Caco-2 (cell line): ENCODE data around the gene LRRC75B. TPM values are rescaled to one million over a fixed set of nuclear protein-coding genes. Genes with fewer than 3 reads are reported as not detected.
A peak's percentile ranks its signal among the peaks of the same experiment; 100 is the strongest.

ENCODE experiments used
- BruUV-seq: library from RNA; stranded (reverse); fragments of 400-500 nt; replicated peaks from 2 replicates; lab custom pipeline; 2021; lab: Mats Ljungman, UMichigan
- CTCF ChIA-PET: fragments of 300-600 bp; sonication (Branson Sonifier 250); formaldehyde crosslinking; loops from one replicate; lab custom pipeline; 2022; ENCODE audit warnings: antibody characterized with exemption; lab: Charles Lee
- POLR2A ChIA-PET: fragments of 300-600 bp; sonication (Branson Sonifier 250); formaldehyde crosslinking; loops from one replicate; lab custom pipeline; 2022; ENCODE audit warnings: antibody characterized with exemption; lab: Charles Lee
- DNase-seq, 2 experiments: peaks; one replicate each; pipeline versions ENCODE4 v3.0.0 to v3.0.0-alpha.2; 2020 to 2022
- H3K27me3 ChIP-seq: replicated peaks from 2 replicates; pipeline ENCODE4 v1.6.0; 2011; ENCODE audit warnings: low read length; ENCODE audit not compliant: control insufficient read depth, insufficient read depth
- H3K36me3 ChIP-seq: 2 replicates; pipeline ENCODE4 v1.5.1; 2011; ENCODE audit warnings: low read length; ENCODE audit not compliant: control insufficient read depth, insufficient read depth
- H3K4me1 ChIP-seq: fragments of 250-450 bp; sonication (Bioruptor Pico); 2 replicates; pipeline ENCODE4 v1.5.1; 2020; ENCODE audit warnings: mild to moderate bottlenecking
- H3K4me3 ChIP-seq: 2 replicates; pipeline ENCODE4 v1.5.1; 2011; ENCODE audit warnings: low read depth, mild to moderate bottlenecking, control low read depth, low read length
- H3K9me3 ChIP-seq: fragments of 250-450 bp; sonication (Bioruptor Pico); 2 replicates; pipeline ENCODE4 v1.5.1; 2020; ENCODE audit warnings: mild to moderate bottlenecking, moderate library complexity
- H3K27ac Mint-ChIP-seq: one replicate; pipeline ENCODE4 v1.8.0; 2022; ENCODE audit warnings: mixed read lengths; ENCODE audit not compliant: unreplicated experiment
- H3K27me3 Mint-ChIP-seq: one replicate; pipeline ENCODE4 v1.8.0; 2022; ENCODE audit warnings: mixed read lengths; ENCODE audit not compliant: insufficient read depth, unreplicated experiment
- H3K36me3 Mint-ChIP-seq: one replicate; pipeline ENCODE4 v1.8.0; 2022; ENCODE audit warnings: mild to moderate bottlenecking, mixed read lengths; ENCODE audit not compliant: insufficient read depth, unreplicated experiment
- H3K4me1 Mint-ChIP-seq: one replicate; pipeline ENCODE4 v1.8.0; 2022; ENCODE audit warnings: low read depth, mixed read lengths; ENCODE audit not compliant: unreplicated experiment
- H3K4me3 Mint-ChIP-seq: one replicate; pipeline ENCODE4 v1.8.0; 2022; ENCODE audit warnings: mild to moderate bottlenecking, moderate library complexity, mixed read lengths; ENCODE audit not compliant: unreplicated experiment
- H3K9me3 Mint-ChIP-seq: one replicate; pipeline ENCODE4 v1.8.0; 2022; ENCODE audit warnings: mixed read lengths; ENCODE audit not compliant: unreplicated experiment
- CTCF ChIP-seq, 2 experiments: fragments of 200-600 bp in 1 of 2; IDR thresholded peaks; 1 replicate in 1 of 2; 2 replicates in 1 of 2; pipeline versions ENCODE4 v1.5.1 to v1.8.0; 2011 to 2022; ENCODE audit warnings: antibody characterized with exemption in 1 of 2, control low read depth in 1 of 2, inconsistent platforms in 1 of 2, low read depth in 1 of 2, low read length in 1 of 2, mild to moderate bottlenecking in 1 of 2, moderate library complexity in 1 of 2; ENCODE audit not compliant: insufficient read depth in 1 of 2, severe bottlenecking in 1 of 2, unreplicated experiment in 1 of 2
- intact Hi-C: fragments of 100-400 bp; cut with micrococcal nuclease; formaldehyde crosslinking; loops from one replicate; pipeline ENCODE4 v1.10.0; 2022; ENCODE audit not compliant: unreplicated experiment
- total RNA-seq: library from RNA; stranded (reverse); gene quantifications from 2 replicates; pipeline ENCODE4 v1.2.3, GENCODE V29; 2022

The LRRC75B gene
- total RNA-seq, 1 experiment from 2014 or later, result 20.4 TPM

- ChIA-PET CTCF (no interaction called here), POLR2A (interaction anchor here (0.7 kb wide), 1 partner anchor 12 kb away, joined by 3 read pairs; no protein-coding TSS in a partner anchor)
- Histone ChIP-seq H3K4me3 (no peak overlapping the region), H3K9me3 (no peaks in the 10 kb centered on the region), H3K27me3 (no peaks in the 10 kb centered on the region), H3K36me3 (peaks cover 15% of the 10 kb centered on the region), H3K4me1 (no peaks in the 10 kb centered on the region)
- BruUV-seq, result no TSS peak
- no peak for TF ChIP-seq CTCF (IDR thresholded peaks at IDR 0.05; ENCODE audit: insufficient read depth in 1 of 2, low read depth in 1 of 2, low read length in 1 of 2, severe bottlenecking in 1 of 2, unreplicated experiment in 1 of 2)
- H3K27ac Mint-ChIP-seq, result no peak overlapping the region
- no peak overlapping the region for H3K4me3 Mint-ChIP-seq
- no peak for DNase-seq
- intact Hi-C loops, result no loop called here
- H3K4me1 Mint-ChIP-seq, result no peaks in the 10 kb centered on the region
- no peaks in the 10 kb centered on the region for H3K27me3 Mint-ChIP-seq
- peaks cover 51% of the 10 kb centered on the region for H3K36me3 Mint-ChIP-seq
- no peaks in the 10 kb centered on the region for H3K9me3 Mint-ChIP-seq
Observed at GRCh38 chr22:24541681-24542515, 51.0 kb downstream of the LRRC75B start.

GRCh38 chr22:24540470-24540869 lies 52.4 kb downstream of the LRRC75B start:
- no peaks in the 10 kb centered on the region for H3K27me3 Mint-ChIP-seq
- H3K4me1 ChIP-seq, result peaks cover under 1% of the 10 kb centered on the region; the same call in 1 of the 2 replicates
- ChIA-PET POLR2A (interaction anchor here (0.6 kb wide), 1 partner anchor 59 kb away, joined by 3 read pairs; no protein-coding TSS in a partner anchor), CTCF (no interaction called here)
- H3K4me3 Mint-ChIP-seq, result no peak overlapping the region
- peaks cover 41% of the 10 kb centered on the region for H3K36me3 Mint-ChIP-seq
- H3K4me1 Mint-ChIP-seq, result no peaks in the 10 kb centered on the region
- intact Hi-C loops, result no loop called here
- H3K9me3 Mint-ChIP-seq, result no peaks in the 10 kb centered on the region
- H3K9me3 ChIP-seq, result no peaks in the 10 kb centered on the region
- DNase-seq, result no peak
- H3K27ac Mint-ChIP-seq, result peak overlapping the region; percentile 3
- peaks cover 13% of the 10 kb centered on the region for H3K36me3 ChIP-seq
- TF ChIP-seq CTCF (IDR thresholded peaks at IDR 0.05; ENCODE audit: insufficient read depth in 1 of 2, low read depth in 1 of 2, low read length in 1 of 2, severe bottlenecking in 1 of 2, unreplicated experiment in 1 of 2), result no peak
- BruUV-seq, result TSS peak; percentile 71
- H3K4me3 ChIP-seq, result no peak overlapping the region
- H3K27me3 ChIP-seq, result no peaks in the 10 kb centered on the region

- ChIA-PET CTCF (interaction anchor here (0.7 kb wide), 1 partner anchor 8 kb away, joined by 3 read pairs; no protein-coding TSS in a partner anchor), POLR2A (no interaction called here)
- Mint-ChIP-seq H3K9me3 (no peaks in the 10 kb centered on the region), H3K36me3 (peaks cover 10% of the 10 kb centered on the region), H3K27ac (no peak overlapping the region), H3K4me1 (peaks cover 13% of the 10 kb centered on the region), H3K27me3 (no peaks in the 10 kb centered on the region), H3K4me3 (no peak overlapping the region)
- intact Hi-C loops, result no loop called here
- Histone ChIP-seq H3K27me3 (no peaks in the 10 kb centered on the region), H3K4me3 (no peak overlapping the region), H3K9me3 (no peaks in the 10 kb centered on the region), H3K4me1 (peaks cover 41% of the 10 kb centered on the region), H3K36me3 (no peaks in the 10 kb centered on the region)
- TF ChIP-seq CTCF (IDR thresholded peaks at IDR 0.05; ENCODE audit: insufficient read depth in 1 of 2, low read depth in 1 of 2, low read length in 1 of 2, severe bottlenecking in 1 of 2, unreplicated experiment in 1 of 2), result no peak
- no TSS peak for BruUV-seq
- DNase-seq, result no peak
Observed at GRCh38 chr22:24536089-24536488, 56.8 kb downstream of the LRRC75B start.

Other genes starting within 250 kb of the LRRC75B start
- 4.0 and 4.9 TPM in 2 replicates for gene ADORA2A, start 165.5 kb downstream of the LRRC75B start, total RNA-seq
- 5.6 and 6.7 TPM in 2 replicates for gene UPB1, start 97.7 kb downstream of the LRRC75B start, total RNA-seq
- 120 and 127 TPM in 2 replicates for gene GUCD1, start 37.9 kb downstream of the LRRC75B start, total RNA-seq
- gene SNRPD3, start 37.1 kb downstream of the LRRC75B start, total RNA-seq, result 202 and 217 TPM in 2 replicates
- 9.4 and 12.4 TPM in 2 replicates for gene GGT1, start 10.1 kb upstream of the LRRC75B start, total RNA-seq
- gene PIWIL3, start 181.6 kb upstream of the LRRC75B start, total RNA-seq, result 0.16 and 0.45 TPM in 2 replicates
- 5.5 and 6.1 TPM in 2 replicates for gene SGSM1, start 213.1 kb upstream of the LRRC75B start, total RNA-seq